K562 (cell line): ENCODE results near the gene SMC1A. TPM values are rescaled to one million over a fixed set of nuclear protein-coding genes. Genes with fewer than 3 reads are reported as not detected.

ENCODE experiments used
- ARHGAP35 ChIP-seq: fragments of 450-650 bp; IDR thresholded peaks from 2 replicates; pipeline ENCODE4 v1.6.1; 2018; ENCODE audit not compliant: partially characterized antibody
- BCL6 ChIP-seq: fragments of 250-450 bp; sonication (Bioruptor Pico); IDR thresholded peaks from 2 replicates; pipeline ENCODE4 v1.4.0; 2020
- EZH2 ChIP-seq: IDR thresholded peaks from 2 replicates; pipeline ENCODE4 v1.6.1; 2012; ENCODE audit warnings: low read depth, mild to moderate bottlenecking, inconsistent platforms, low read length, borderline replicate concordance
- FOXP4 ChIP-seq: sonication (generic); formaldehyde crosslinking; IDR thresholded peaks from 2 replicates; pipeline ENCODE4 v1.8.0; 2022; ENCODE audit warnings: mild to moderate bottlenecking, missing genetic modification reagents, borderline replicate concordance
- JUND ChIP-seq, 2 experiments: IDR thresholded peaks; 2 replicates in 1 of 2; 3 replicates in 1 of 2; pipeline ENCODE4 v1.6.1; 2011; ENCODE audit warnings: borderline replicate concordance in 2 of 2, low read depth in 2 of 2, low read length in 2 of 2, improper control_type of control experiment in 1 of 2, missing biosample characterization in 1 of 2, missing genetic modification characterization in 1 of 2, missing genetic modification reagents in 1 of 2
- SRSF1 ChIP-seq: fragments of 200-400 bp; formaldehyde crosslinking; IDR thresholded peaks from 2 replicates; pipeline ENCODE4 v1.6.1; 2017; ENCODE audit warnings: mild to moderate bottlenecking, low read depth, low read length, moderate library complexity
- ZNF384 ChIP-seq: IDR thresholded peaks from 2 replicates; pipeline ENCODE4 v1.6.1; 2012; ENCODE audit warnings: low read depth, low read length, improper control_type of control experiment
- ZNF444 ChIP-seq: fragments of 250-450 bp; sonication (Bioruptor Pico); IDR thresholded peaks from 2 replicates; pipeline ENCODE4 v1.4.0; 2020; ENCODE audit warnings: mild to moderate bottlenecking, moderate library complexity
- ZNF639 ChIP-seq, 2 experiments: fragments of 200-800 bp in 1 of 2; sonication (Bioruptor generic) in 1 of 2; sonication (generic) in 1 of 2; formaldehyde crosslinking in 1 of 2; IDR thresholded peaks in 1 of 2; conservative IDR thresholded peaks in 1 of 2; 2 replicates each; pipeline versions ENCODE4 v1.5.0 to v1.6.1; 2016 to 2020; ENCODE audit warnings: missing compliant biosample characterization in 1 of 2, missing genetic modification characterization in 1 of 2, missing genetic modification reagents in 1 of 2
- polyA plus RNA-seq, 8 experiments: library from polyadenylated mRNA; depleted of rRNA in 4 of 8; stranded (reverse) in 5 of 8; unstranded in 3 of 8; fragments of >200 nt; fragmentation: Nextera tagmentation in 2 of 8; fragmentation: Illumina TruSeq in 1 of 8; extraction: Ambion mirVana in 2 of 8; extraction: Trizol in 1 of 8; gene quantifications; 2 replicates each; pipeline versions ENCODE4 v1.2.1 to v1.2.3, GENCODE V29; 2011 to 2014; ENCODE audit warnings: inconsistent platforms in 1 of 8, missing spikeins in 1 of 8
- total RNA-seq, 7 experiments: library from RNA; depleted of rRNA in 6 of 7; stranded (reverse); fragments of >200 nt in 6 of 7; fragmentation: Illumina TruSeq in 2 of 7; extraction: Trizol in 2 of 7; gene quantifications; 2 replicates each; pipeline versions ENCODE4 v1.2.1 to v1.2.3, GENCODE V29; 2011 to 2021; ENCODE audit warnings: low replicate concordance in 1 of 7
- TF ChIP-seq, protein P1 (sequence below): fragments of 250-450 bp; sonication (Bioruptor Pico); IDR thresholded peaks from 2 replicates; pipeline ENCODE4 v1.5.0; 2021; ENCODE audit warnings: mild to moderate bottlenecking, borderline replicate concordance
- TF ChIP-seq, protein P2 (sequence below): fragments of 250-450 bp; sonication (Bioruptor Pico); IDR thresholded peaks from 2 replicates; pipeline ENCODE4 v1.8.0; 2021; ENCODE audit warnings: moderate library complexity, mild to moderate bottlenecking, inconsistent platforms
- TF ChIP-seq, protein P3 (sequence below): fragments of 450-650 bp; IDR thresholded peaks from 2 replicates; pipeline ENCODE4 v1.7.1; 2018; ENCODE audit warnings: mild to moderate bottlenecking, low read depth; ENCODE audit not compliant: partially characterized antibody
- TF ChIP-seq, protein P4 (sequence below): fragments of 450-650 bp; conservative IDR thresholded peaks from 2 replicates; pipeline ENCODE4 v1.6.1; 2016; ENCODE audit warnings: missing genetic modification characterization, low read depth, mild to moderate bottlenecking, missing compliant biosample characterization, moderate library complexity
- TF ChIP-seq, protein P5 (sequence below): fragments of 450-650 bp; formaldehyde crosslinking; IDR thresholded peaks from 2 replicates; pipeline ENCODE4 v1.4.0; 2022; ENCODE audit warnings: missing genetic modification characterization

Gene SMC1A
- total and polyA plus RNA-seq, 9 of the 15 experiments (the other 6 are each of a cell fraction or from before 2014, with no cell fraction given), result 28.5 to 126 (median 71.2) TPM

- no peak for TF ChIP-seq BCL6
- no peak for TF ChIP-seq EZH2
- peak; percentile 25; the same call in 1 of the 2 replicates for TF ChIP-seq JUND (IDR thresholded peaks at IDR 0.05; ENCODE audit: borderline replicate concordance, low read depth, low read length)
- TF ChIP-seq JUND (tag; IDR thresholded peaks at IDR 0.05; ENCODE audit: borderline replicate concordance, low read depth, low read length), result peak; percentile 74; the same call in 2 of the 3 replicates
- peak; percentile 56; the same call in 1 of the 2 replicates for TF ChIP-seq FOXP4 (CRISPR knock-in tag)
- no peak for TF ChIP-seq ZNF384
- no peak for TF ChIP-seq ARHGAP35
- TF ChIP-seq, protein P1, sequence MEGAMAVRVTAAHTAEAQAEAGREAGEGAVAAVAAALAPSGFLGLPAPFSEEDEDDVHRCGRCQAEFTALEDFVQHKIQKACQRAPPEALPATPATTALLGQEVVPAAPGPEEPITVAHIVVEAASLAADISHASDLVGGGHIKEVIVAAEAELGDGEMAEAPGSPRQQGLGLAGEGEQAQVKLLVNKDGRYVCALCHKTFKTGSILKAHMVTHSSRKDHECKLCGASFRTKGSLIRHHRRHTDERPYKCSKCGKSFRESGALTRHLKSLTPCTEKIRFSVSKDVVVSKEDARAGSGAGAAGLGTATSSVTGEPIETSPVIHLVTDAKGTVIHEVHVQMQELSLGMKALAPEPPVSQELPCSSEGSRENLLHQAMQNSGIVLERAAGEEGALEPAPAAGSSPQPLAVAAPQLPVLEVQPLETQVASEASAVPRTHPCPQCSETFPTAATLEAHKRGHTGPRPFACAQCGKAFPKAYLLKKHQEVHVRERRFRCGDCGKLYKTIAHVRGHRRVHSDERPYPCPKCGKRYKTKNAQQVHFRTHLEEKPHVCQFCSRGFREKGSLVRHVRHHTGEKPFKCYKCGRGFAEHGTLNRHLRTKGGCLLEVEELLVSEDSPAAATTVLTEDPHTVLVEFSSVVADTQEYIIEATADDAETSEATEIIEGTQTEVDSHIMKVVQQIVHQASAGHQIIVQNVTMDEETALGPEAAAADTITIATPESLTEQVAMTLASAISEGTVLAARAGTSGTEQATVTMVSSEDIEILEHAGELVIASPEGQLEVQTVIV (CRISPR knock-in tag), result no peak
- TF ChIP-seq, protein P2, sequence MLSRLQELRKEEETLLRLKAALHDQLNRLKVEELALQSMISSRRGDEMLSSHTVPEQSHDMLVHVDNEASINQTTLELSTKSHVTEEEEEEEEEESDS, result no peak
- TF ChIP-seq, protein P3, sequence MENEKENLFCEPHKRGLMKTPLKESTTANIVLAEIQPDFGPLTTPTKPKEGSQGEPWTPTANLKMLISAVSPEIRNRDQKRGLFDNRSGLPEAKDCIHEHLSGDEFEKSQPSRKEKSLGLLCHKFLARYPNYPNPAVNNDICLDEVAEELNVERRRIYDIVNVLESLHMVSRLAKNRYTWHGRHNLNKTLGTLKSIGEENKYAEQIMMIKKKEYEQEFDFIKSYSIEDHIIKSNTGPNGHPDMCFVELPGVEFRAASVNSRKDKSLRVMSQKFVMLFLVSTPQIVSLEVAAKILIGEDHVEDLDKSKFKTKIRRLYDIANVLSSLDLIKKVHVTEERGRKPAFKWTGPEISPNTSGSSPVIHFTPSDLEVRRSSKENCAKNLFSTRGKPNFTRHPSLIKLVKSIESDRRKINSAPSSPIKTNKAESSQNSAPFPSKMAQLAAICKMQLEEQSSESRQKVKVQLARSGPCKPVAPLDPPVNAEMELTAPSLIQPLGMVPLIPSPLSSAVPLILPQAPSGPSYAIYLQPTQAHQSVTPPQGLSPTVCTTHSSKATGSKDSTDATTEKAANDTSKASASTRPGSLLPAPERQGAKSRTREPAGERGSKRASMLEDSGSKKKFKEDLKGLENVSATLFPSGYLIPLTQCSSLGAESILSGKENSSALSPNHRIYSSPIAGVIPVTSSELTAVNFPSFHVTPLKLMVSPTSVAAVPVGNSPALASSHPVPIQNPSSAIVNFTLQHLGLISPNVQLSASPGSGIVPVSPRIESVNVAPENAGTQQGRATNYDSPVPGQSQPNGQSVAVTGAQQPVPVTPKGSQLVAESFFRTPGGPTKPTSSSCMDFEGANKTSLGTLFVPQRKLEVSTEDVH, result peak; percentile 39
- TF ChIP-seq ZNF639 (CRISPR knock-in tag; conservative IDR thresholded peaks at IDR 0.05 in 1 of 2, IDR thresholded peaks at IDR 0.05 in 1 of 2), result no peak
- TF ChIP-seq, protein P4, sequence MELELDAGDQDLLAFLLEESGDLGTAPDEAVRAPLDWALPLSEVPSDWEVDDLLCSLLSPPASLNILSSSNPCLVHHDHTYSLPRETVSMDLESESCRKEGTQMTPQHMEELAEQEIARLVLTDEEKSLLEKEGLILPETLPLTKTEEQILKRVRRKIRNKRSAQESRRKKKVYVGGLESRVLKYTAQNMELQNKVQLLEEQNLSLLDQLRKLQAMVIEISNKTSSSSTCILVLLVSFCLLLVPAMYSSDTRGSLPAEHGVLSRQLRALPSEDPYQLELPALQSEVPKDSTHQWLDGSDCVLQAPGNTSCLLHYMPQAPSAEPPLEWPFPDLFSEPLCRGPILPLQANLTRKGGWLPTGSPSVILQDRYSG (tag), result peak; percentile 59; the same call in 1 of the 2 replicates
- no peak for TF ChIP-seq SRSF1
- TF ChIP-seq, protein P5, sequence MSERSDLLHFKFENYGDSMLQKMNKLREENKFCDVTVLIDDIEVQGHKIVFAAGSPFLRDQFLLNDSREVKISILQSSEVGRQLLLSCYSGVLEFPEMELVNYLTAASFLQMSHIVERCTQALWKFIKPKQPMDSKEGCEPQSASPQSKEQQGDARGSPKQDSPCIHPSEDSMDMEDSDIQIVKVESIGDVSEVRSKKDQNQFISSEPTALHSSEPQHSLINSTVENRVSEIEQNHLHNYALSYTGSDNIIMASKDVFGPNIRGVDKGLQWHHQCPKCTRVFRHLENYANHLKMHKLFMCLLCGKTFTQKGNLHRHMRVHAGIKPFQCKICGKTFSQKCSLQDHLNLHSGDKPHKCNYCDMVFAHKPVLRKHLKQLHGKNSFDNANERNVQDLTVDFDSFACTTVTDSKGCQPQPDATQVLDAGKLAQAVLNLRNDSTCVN (CRISPR knock-in tag), result no peak
- TF ChIP-seq ZNF444 (CRISPR knock-in tag), result no peak
Observed at GRCh38 chrX:53374222-53374820, 48.1 kb downstream of the SMC1A start (continued).
